Fibroblast of pulmonary artery (primary cell): ENCODE measurements around the gene CBARP.

ENCODE experiments used
- DNase-seq: peaks from one replicate; pipeline ENCODE4 v3.0.0-alpha.2; 2010; ENCODE audit warnings: low read depth
- H3K4me3 ChIP-seq: replicated peaks from 2 replicates; pipeline ENCODE4 v1.5.1; 2011; ENCODE audit warnings: low read depth, mild to moderate bottlenecking, control low read depth, low read length, moderate library complexity
- CTCF ChIP-seq: IDR thresholded peaks from 2 replicates; pipeline ENCODE4 v1.5.1; 2011; ENCODE audit warnings: mild to moderate bottlenecking, control low read depth, low read length, inconsistent platforms; ENCODE audit errors: missing control alignments

The CBARP gene

GRCh38 chr19:1252821-1253513 lies 15.2 kb upstream of the CBARP start:
- peak overlapping the region; percentile 85 for H3K4me3 ChIP-seq
- TF ChIP-seq CTCF, result no peak
- DNase-seq, result peak; percentile 98

- DNase-seq, result peak; percentile 98
- peak overlapping the region; percentile 85 for H3K4me3 ChIP-seq
- no peak for TF ChIP-seq CTCF
Observed at GRCh38 chr19:1252221-1252820, 14.5 kb upstream of the CBARP start.

GRCh38 chr19:1251330-1252220 lies 13.8 kb upstream of the CBARP start:
- H3K4me3 ChIP-seq, result peak overlapping the region; percentile 85
- no peak for TF ChIP-seq CTCF
- peak; percentile 82 for DNase-seq

- peak; percentile 82 for DNase-seq
- TF ChIP-seq CTCF, result no peak
- H3K4me3 ChIP-seq, result peak overlapping the region; percentile 85
Observed at GRCh38 chr19:1250437-1251260, 12.8 kb upstream of the CBARP start.

GRCh38 chr19:1249990-1250436 lies 12.2 kb upstream of the CBARP start:
- no peak for DNase-seq
- no peak for TF ChIP-seq CTCF
- peak overlapping the region; percentile 85 for H3K4me3 ChIP-seq

- peak; percentile 97 for DNase-seq
- TF ChIP-seq CTCF, result no peak
- H3K4me3 ChIP-seq, result peak overlapping the region; percentile 85
Observed at GRCh38 chr19:1249298-1249989, 11.6 kb upstream of the CBARP start.
